Fibroblast of skin of back (primary cell): ENCODE results near the gene TTLL11.
"Not testable (repeated sequence)": the region's sequence is repeated elsewhere in the genome, so short reads cannot be mapped to it uniquely, and the experiment has no call there.

Source experiments
- DNase-seq: peaks from one replicate; pipeline ENCODE4 v3.0.0-alpha.2; 2013

Gene TTLL11

GRCh38 chr9:121998513-121999049 lies 94.5 kb downstream of the TTLL11 start:
- no peak for DNase-seq

- DNase-seq: peak; percentile 47
These were observed 95.3 kb downstream of the TTLL11 start for GRCh38 chr9:121997791-121998190.

GRCh38 chr9:121996783-121997182 lies 96.3 kb downstream of the TTLL11 start:
- DNase-seq: no peak

- no peak for DNase-seq
These were observed 97.1 kb downstream of the TTLL11 start for GRCh38 chr9:121995997-121996396.

GRCh38 chr9:121992571-121993212 lies 100.4 kb downstream of the TTLL11 start:
- DNase-seq: peak; percentile 74

GRCh38 chr9:121991307-121991661 lies 101.8 kb downstream of the TTLL11 start:
- no peak for DNase-seq

- no peak for DNase-seq
These were observed 102.4 kb downstream of the TTLL11 start for GRCh38 chr9:121990600-121991306.

- DNase-seq: peak; percentile 32
These were observed 104.1 kb downstream of the TTLL11 start for GRCh38 chr9:121989010-121989409.

- no peak for DNase-seq
These were observed 105.8 kb downstream of the TTLL11 start for GRCh38 chr9:121987314-121987713.

- DNase-seq: no peak
These were observed 107.2 kb downstream of the TTLL11 start for GRCh38 chr9:121985792-121986494.

GRCh38 chr9:121984726-121985402 lies 108.2 kb downstream of the TTLL11 start:
- DNase-seq: peak; percentile 93

- no peak for DNase-seq
These were observed 109.4 kb downstream of the TTLL11 start for GRCh38 chr9:121983736-121984135.

- no peak for DNase-seq
These were observed 111.8 kb downstream of the TTLL11 start for GRCh38 chr9:121981118-121981883.

- not testable (repeated sequence) for DNase-seq
These were observed 112.4 kb downstream of the TTLL11 start for GRCh38 chr9:121980665-121981064.

- no peak for DNase-seq
These were observed 113.4 kb downstream of the TTLL11 start for GRCh38 chr9:121979736-121980135.

GRCh38 chr9:121976751-121977150 lies 116.4 kb downstream of the TTLL11 start:
- peak; percentile 57 for DNase-seq

- DNase-seq: peak; percentile 40
These were observed 117.3 kb downstream of the TTLL11 start for GRCh38 chr9:121975801-121976277.

- no peak for DNase-seq
These were observed 118.7 kb downstream of the TTLL11 start for GRCh38 chr9:121974421-121974820.

- peak; percentile 46 for DNase-seq
These were observed 120.6 kb downstream of the TTLL11 start for GRCh38 chr9:121972501-121972981.

GRCh38 chr9:121968056-121968455 lies 125.1 kb downstream of the TTLL11 start:
- DNase-seq: no peak

- peak; percentile 9 for DNase-seq
These were observed 126.4 kb downstream of the TTLL11 start for GRCh38 chr9:121966706-121967105.

GRCh38 chr9:121963528-121963995 lies 129.5 kb downstream of the TTLL11 start:
- peak; percentile 88 for DNase-seq
